KBM-7 (cell line): Measurements from ENCODE around the gene GIGYF2.

ENCODE experiments used
- DNase-seq: peaks from one replicate; pipeline ENCODE4 v3.0.0-alpha.2; 2015
- in situ Hi-C: fragments of 300-500 bp; cut with MboI; formaldehyde crosslinking; loops from 2 replicates; pipeline ENCODE4 v1.14.3; 2020; ENCODE audit warnings: low sequenced_read_pairs, low pct_unique_long_range_greater_than_20kb, mixed read lengths

GIGYF2 gene

GRCh38 chr2:232884001-232884421 lies 186.9 kb downstream of the GIGYF2 start:
- in situ Hi-C loops, result no loop called here

GRCh38 chr2:232884549-232885263 lies 187.6 kb downstream of the GIGYF2 start:
- DNase-seq, result no peak
- in situ Hi-C loops, result no loop called here

More at GRCh38 chr2:232884001-232884421, 186.9 kb downstream of the GIGYF2 start:
- DNase-seq, result no peak

GRCh38 chr2:232885264-232885961 lies 188.3 kb downstream of the GIGYF2 start:
- DNase-seq, result no peak
- in situ Hi-C loops, result no loop called here

GRCh38 chr2:232886176-232886575 lies 189.0 kb downstream of the GIGYF2 start:
- no peak for DNase-seq
- in situ Hi-C loops, result no loop called here

- in situ Hi-C loops, result no loop called here
Measured at GRCh38 chr2:232886632-232887031, 189.5 kb downstream of the GIGYF2 start.

GRCh38 chr2:232887171-232887850 lies 190.2 kb downstream of the GIGYF2 start:
- DNase-seq, result no peak
- in situ Hi-C loops, result no loop called here

More at GRCh38 chr2:232886632-232887031, 189.5 kb downstream of the GIGYF2 start:
- no peak for DNase-seq

- in situ Hi-C loops, result no loop called here
- no peak for DNase-seq
Measured at GRCh38 chr2:232888099-232888836, 191.1 kb downstream of the GIGYF2 start.

- no peak for DNase-seq
- in situ Hi-C loops, result no loop called here
Measured at GRCh38 chr2:232888839-232889529, 191.9 kb downstream of the GIGYF2 start.

- DNase-seq, result no peak
- in situ Hi-C loops, result no loop called here
Measured at GRCh38 chr2:232889876-232890401, 192.8 kb downstream of the GIGYF2 start.

- DNase-seq, result no peak
- in situ Hi-C loops, result no loop called here
Measured at GRCh38 chr2:232890536-232890895, 193.4 kb downstream of the GIGYF2 start.

GRCh38 chr2:232890896-232891601 lies 193.9 kb downstream of the GIGYF2 start:
- in situ Hi-C loops, result no loop called here

GRCh38 chr2:232891621-232892071 lies 194.5 kb downstream of the GIGYF2 start:
- in situ Hi-C loops, result no loop called here
- DNase-seq, result no peak

More at GRCh38 chr2:232890896-232891601, 193.9 kb downstream of the GIGYF2 start:
- DNase-seq, result peak; percentile 9

GRCh38 chr2:232892221-232892620 lies 195.1 kb downstream of the GIGYF2 start:
- in situ Hi-C loops, result no loop called here
- no peak for DNase-seq

- no peak for DNase-seq
- in situ Hi-C loops, result no loop called here
Measured at GRCh38 chr2:232892843-232893242, 195.7 kb downstream of the GIGYF2 start.

GRCh38 chr2:232893834-232894233 lies 196.7 kb downstream of the GIGYF2 start:
- in situ Hi-C loops, result no loop called here
- DNase-seq, result no peak

- no peak for DNase-seq
- in situ Hi-C loops, result no loop called here
Measured at GRCh38 chr2:232894251-232894650, 197.1 kb downstream of the GIGYF2 start.

- no peak for DNase-seq
- in situ Hi-C loops, result no loop called here
Measured at GRCh38 chr2:232894746-232895145, 197.6 kb downstream of the GIGYF2 start.

- no peak for DNase-seq
- in situ Hi-C loops, result no loop called here
Measured at GRCh38 chr2:232896111-232896510, 199.0 kb downstream of the GIGYF2 start.
